Thoracic aorta (tissue), 2 donors: ENCODE data around the gene SLC13A5. TPM values are rescaled to one million over a fixed set of nuclear protein-coding genes. Genes with fewer than 3 reads are reported as not detected.

Experiments
- ATAC-seq: fragments of 150-250 bp; one replicate; pipeline ENCODE4 v1.8.0; 2017; ENCODE audit warnings: low read depth; ENCODE audit not compliant: insufficient number of reproducible peaks, low FRiP score
- DNase-seq: peaks from one replicate; pipeline ENCODE4 v3.0.0-alpha.2; 2020; ENCODE audit warnings: low spot score
- H3K27ac ChIP-seq, 2 donors: fragments of 200-600 bp; sonication (generic); 1 replicate in 1 of 2; 2 replicates in 1 of 2; pipeline ENCODE4 v1.5.1; 2016; ENCODE audit warnings: mild to moderate bottlenecking in 2 of 2, moderate library complexity in 2 of 2
- H3K27me3 ChIP-seq: fragments of 200-600 bp; sonication (generic); replicated peaks from 2 replicates; pipeline ENCODE4 v1.6.0; 2016; ENCODE audit warnings: mild to moderate bottlenecking; ENCODE audit not compliant: insufficient read depth
- H3K36me3 ChIP-seq: fragments of 200-600 bp; sonication (generic); one replicate; pipeline ENCODE4 v1.5.1; 2016
- H3K4me1 ChIP-seq, 2 donors: fragments of 200-600 bp; sonication (generic); 1 replicate in 1 of 2; 2 replicates in 1 of 2; pipeline versions ENCODE4 v1.5.1 to v1.6.0; 2016; ENCODE audit warnings: low read depth in 2 of 2, mild to moderate bottlenecking in 1 of 2; ENCODE audit not compliant: control insufficient read depth in 1 of 2
- H3K4me3 ChIP-seq: fragments of 200-600 bp; sonication (generic); 2 replicates; pipeline ENCODE4 v1.5.1; 2016; ENCODE audit warnings: mild to moderate bottlenecking
- H3K9me3 ChIP-seq: fragments of 200-600 bp; sonication (generic); 2 replicates; pipeline ENCODE4 v1.5.1; 2016
- CTCF ChIP-seq: fragments of 200-600 bp; sonication (generic); IDR thresholded peaks from one replicate; pipeline ENCODE4 v1.5.1; 2019; ENCODE audit warnings: antibody characterized with exemption
- total RNA-seq, 2 donors: library from RNA; depleted of rRNA; stranded (reverse); fragments of >200 nt; gene quantifications; one replicate each; pipeline versions ENCODE4 v1.1.0 to v1.2.3, GENCODE V29; 2016

SLC13A5 gene
- total RNA-seq, 2 donors from 2014 or later = not detected

- ATAC-seq (no peak), DNase-seq (no peak)
- TF ChIP-seq CTCF = no peak
- no peaks in the 10 kb centered on the region for H3K36me3 ChIP-seq
- no peak overlapping the region for H3K4me3 ChIP-seq
- H3K27me3 ChIP-seq = no peaks in the 10 kb centered on the region
- H3K9me3 ChIP-seq = no peaks in the 10 kb centered on the region
- no peak overlapping the region for H3K27ac ChIP-seq
- H3K4me1 ChIP-seq = peaks cover 7 to 30% of the 10 kb centered on the region in 2 donors
These were observed 75.7 kb downstream of the SLC13A5 start for GRCh38 chr17:6637458-6637840.

- no peaks in the 10 kb centered on the region for H3K36me3 ChIP-seq
- DNase-seq (no peak), ATAC-seq (no peak)
- peaks cover 7 to 24% of the 10 kb centered on the region in 2 donors for H3K4me1 ChIP-seq
- no peaks in the 10 kb centered on the region for H3K9me3 ChIP-seq
- no peak for TF ChIP-seq CTCF
- H3K4me3 ChIP-seq = no peak overlapping the region
- no peak overlapping the region for H3K27ac ChIP-seq
- no peaks in the 10 kb centered on the region for H3K27me3 ChIP-seq
These were observed 76.3 kb downstream of the SLC13A5 start for GRCh38 chr17:6636616-6637457.

- H3K27me3 ChIP-seq = no peaks in the 10 kb centered on the region
- H3K27ac ChIP-seq = no peak overlapping the region
- peaks cover 7 to 18% of the 10 kb centered on the region in 2 donors for H3K4me1 ChIP-seq
- ATAC-seq = no peak
- no peaks in the 10 kb centered on the region for H3K36me3 ChIP-seq
- no peak overlapping the region for H3K4me3 ChIP-seq
- H3K9me3 ChIP-seq = no peaks in the 10 kb centered on the region
- no peak for TF ChIP-seq CTCF
- no peak for DNase-seq
These were observed 77.1 kb downstream of the SLC13A5 start for GRCh38 chr17:6636105-6636504.

Other genes starting within 250 kb of the SLC13A5 start
- 1 to 10 TPM; 1.8 to 3.1 TPM for gene PITPNM3, start 156.8 kb downstream of the SLC13A5 start, total RNA-seq
- 10 to 100 TPM; 15.9 to 27.5 TPM for gene KIAA0753, start 72.7 kb downstream of the SLC13A5 start, total RNA-seq
- gene TXNDC17, start 72.3 kb downstream of the SLC13A5 start, total RNA-seq = 10 to 100 TPM; 52.6 to 90.6 TPM
- gene MED31, start 61.8 kb downstream of the SLC13A5 start, total RNA-seq = 10 to 100 TPM in 1 of 2 donors, 1 to 10 TPM in 1; 4.7 to 21.3 TPM
- not detected for gene C17orf100, start 61.6 kb downstream of the SLC13A5 start, total RNA-seq
- 10 to 100 TPM; 36.8 to 45.8 TPM for gene XAF1, start 42.7 kb upstream of the SLC13A5 start, total RNA-seq
- under 1 TPM in 1 of 2 donors, not detected in 1; 0.49 TPM for gene FBXO39, start 62.8 kb upstream of the SLC13A5 start, total RNA-seq
- gene TEKT1, start 118.4 kb upstream of the SLC13A5 start, total RNA-seq = not detected